Epithelial cell of esophagus (primary cell): ENCODE measurements around the gene HABP2.

Experiments used
- DNase-seq: peaks from one replicate; pipeline ENCODE4 v3.0.0; 2010; ENCODE audit warnings: low read depth
- H3K4me3 ChIP-seq: 2 replicates; pipeline ENCODE4 v1.5.1; 2011; ENCODE audit warnings: mild to moderate bottlenecking, low read length, control low read depth
- TF ChIP-seq, protein P1 (sequence below): IDR thresholded peaks from 2 replicates; pipeline ENCODE4 v1.5.1; 2011; ENCODE audit warnings: low read depth, mild to moderate bottlenecking, low read length, control low read depth, inconsistent platforms; ENCODE audit not compliant: insufficient read depth; ENCODE audit errors: missing control alignments

The HABP2 gene

DNA sequence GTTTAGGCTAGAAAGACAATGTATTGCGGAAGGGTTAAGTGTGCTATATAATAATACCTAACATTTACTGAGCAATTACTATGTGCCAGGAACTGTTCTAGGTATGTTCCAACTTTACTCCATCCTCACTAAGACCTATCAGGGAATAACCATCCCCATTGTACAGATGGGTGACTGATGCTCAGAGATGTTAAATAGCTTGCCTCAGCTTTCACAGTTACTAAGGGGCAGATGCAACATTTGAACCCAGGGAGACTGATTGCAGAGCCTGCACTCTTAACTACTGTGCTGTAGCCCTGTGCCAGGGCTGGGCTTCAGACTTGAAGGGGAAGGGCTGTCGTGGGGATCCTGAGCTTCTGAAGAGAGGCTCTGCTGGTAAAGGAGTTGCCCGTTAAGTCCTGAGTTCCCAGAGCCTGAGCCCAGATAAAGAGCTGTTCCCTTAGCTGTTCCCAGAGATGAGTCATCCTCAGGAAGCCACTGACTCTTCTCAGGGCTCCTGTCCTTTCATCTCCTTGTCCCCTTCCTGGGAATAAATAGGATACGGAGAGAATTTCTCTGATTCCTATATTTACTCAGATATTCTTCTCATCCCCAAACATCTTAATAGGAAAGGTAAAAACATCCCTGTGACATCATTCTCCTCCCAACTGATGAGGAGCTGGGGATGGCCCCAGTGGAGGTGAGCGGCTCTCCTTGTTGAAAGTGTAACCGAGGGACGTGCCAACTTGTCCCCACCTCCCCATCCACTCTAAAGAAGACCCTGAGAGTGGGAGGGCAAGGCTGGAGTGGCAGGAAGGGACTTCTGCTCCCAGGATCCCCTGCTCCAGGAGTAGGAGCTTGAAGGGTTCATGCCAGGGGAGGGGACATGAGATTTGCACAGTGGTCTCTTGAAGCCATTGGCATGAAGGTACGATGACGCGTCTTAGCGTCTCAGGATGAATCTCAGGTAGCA is 28.0 kb upstream of the HABP2 start:
- TF ChIP-seq, protein P1, sequence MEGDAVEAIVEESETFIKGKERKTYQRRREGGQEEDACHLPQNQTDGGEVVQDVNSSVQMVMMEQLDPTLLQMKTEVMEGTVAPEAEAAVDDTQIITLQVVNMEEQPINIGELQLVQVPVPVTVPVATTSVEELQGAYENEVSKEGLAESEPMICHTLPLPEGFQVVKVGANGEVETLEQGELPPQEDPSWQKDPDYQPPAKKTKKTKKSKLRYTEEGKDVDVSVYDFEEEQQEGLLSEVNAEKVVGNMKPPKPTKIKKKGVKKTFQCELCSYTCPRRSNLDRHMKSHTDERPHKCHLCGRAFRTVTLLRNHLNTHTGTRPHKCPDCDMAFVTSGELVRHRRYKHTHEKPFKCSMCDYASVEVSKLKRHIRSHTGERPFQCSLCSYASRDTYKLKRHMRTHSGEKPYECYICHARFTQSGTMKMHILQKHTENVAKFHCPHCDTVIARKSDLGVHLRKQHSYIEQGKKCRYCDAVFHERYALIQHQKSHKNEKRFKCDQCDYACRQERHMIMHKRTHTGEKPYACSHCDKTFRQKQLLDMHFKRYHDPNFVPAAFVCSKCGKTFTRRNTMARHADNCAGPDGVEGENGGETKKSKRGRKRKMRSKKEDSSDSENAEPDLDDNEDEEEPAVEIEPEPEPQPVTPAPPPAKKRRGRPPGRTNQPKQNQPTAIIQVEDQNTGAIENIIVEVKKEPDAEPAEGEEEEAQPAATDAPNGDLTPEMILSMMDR, result no peak
- H3K4me3 ChIP-seq, result no peak overlapping the region
- DNase-seq, result peak; percentile 22

GRCh38 chr10:113525713-113526112 is 27.1 kb upstream of the HABP2 start:
- DNase-seq, result no peak
- H3K4me3 ChIP-seq, result no peak overlapping the region
- TF ChIP-seq, protein P1, result no peak

DNA sequence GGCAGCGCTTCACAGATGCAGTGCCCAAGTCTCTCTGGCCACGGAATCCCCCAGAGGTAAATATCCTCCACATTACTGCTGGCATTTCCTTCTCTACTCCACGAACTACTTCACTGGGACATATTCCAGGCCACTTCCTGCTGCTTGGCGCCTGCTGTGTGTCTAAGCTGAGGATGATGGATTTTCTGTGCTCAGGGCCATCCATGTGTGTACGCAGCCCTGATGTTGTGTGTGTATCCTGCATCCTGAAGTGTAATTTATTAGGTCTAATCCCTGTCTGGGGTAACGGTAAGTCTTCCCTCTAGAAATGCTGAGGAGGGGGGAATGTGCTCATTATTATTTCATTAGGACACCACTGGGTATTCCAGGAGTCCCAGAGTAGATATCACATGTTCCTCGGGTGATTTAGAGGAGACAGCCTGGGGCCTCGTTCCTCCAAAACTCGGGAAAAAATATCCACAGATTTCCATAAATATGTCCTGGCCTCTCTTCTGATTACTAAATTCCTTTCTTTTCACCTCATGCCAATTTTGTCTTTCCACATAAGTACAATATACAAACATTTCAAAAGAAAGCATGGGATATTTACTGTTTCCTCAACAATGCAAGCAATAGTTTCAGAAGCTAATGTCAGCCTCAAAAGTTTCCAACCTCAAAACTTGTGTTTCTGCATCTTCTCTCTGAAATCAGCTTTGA is 25.5 kb upstream of the HABP2 start:
- DNase-seq, result no peak
- no peak overlapping the region for H3K4me3 ChIP-seq
- TF ChIP-seq, protein P1, result no peak

DNA sequence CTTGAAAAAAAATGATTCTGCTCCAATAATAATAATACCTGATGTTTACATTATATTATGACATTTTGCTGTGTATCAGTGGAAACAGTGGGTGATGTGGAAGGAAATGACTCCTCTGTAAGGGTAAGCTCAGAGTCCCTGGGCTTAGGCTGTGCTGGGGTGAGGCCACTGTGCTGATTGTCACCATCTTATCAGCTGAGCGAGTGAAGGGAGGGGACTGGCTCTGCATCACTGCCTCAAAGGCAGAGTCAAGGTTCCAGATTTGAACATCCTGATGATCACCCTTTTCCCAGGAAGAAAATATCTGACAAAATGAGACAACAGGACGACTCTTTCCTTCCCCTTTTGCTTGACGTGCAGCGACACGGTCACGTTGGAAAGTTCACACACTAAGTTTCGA is 24.0 kb upstream of the HABP2 start:
- TF ChIP-seq, protein P1, result no peak

GRCh38 chr10:113529575-113529974 is 23.3 kb upstream of the HABP2 start:
- no peak overlapping the region for H3K4me3 ChIP-seq
- DNase-seq, result no peak
- TF ChIP-seq, protein P1, result no peak

More for the DNA sequence above, 24.0 kb upstream of the HABP2 start:
- DNase-seq, result no peak
- no peak overlapping the region for H3K4me3 ChIP-seq

DNA sequence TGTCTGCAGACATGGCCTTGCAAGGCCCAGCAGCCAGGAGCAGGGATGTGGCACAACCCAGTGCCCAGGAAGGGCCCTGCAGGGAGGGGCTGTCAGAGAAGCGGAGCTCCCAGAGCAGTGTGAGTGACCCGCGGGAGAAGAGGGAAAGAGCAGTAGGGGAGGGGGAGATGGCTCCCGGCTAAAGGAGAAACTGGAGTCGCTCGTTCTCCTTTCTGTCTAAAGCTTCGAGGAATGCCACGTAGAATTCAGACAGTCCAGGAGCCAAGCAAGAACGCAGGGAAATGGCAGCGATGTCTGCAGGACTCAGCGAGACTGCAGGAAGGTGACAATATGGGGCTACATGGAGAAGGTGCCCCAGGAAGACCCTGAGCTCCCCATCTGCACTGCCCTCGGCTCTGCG is 22.4 kb upstream of the HABP2 start:
- TF ChIP-seq, protein P1, result no peak
- no peak overlapping the region for H3K4me3 ChIP-seq
- no peak for DNase-seq
